Ishikawa (cell line): ENCODE data around the gene NEDD4L.

Experiments
- CEBPB ChIP-seq: IDR thresholded peaks from 2 replicates; pipeline ENCODE4 v1.6.1; 2012
- CREB1 ChIP-seq: IDR thresholded peaks from 2 replicates; pipeline ENCODE4 v1.6.1; 2012; ENCODE audit warnings: low read depth
- EGR1 ChIP-seq: IDR thresholded peaks from 2 replicates; pipeline ENCODE4 v1.6.1; 2012
- EP300 ChIP-seq: IDR thresholded peaks from 2 replicates; pipeline ENCODE4 v1.6.1; 2012; ENCODE audit warnings: borderline replicate concordance
- FOXM1 ChIP-seq: IDR thresholded peaks from 2 replicates; pipeline ENCODE4 v1.6.1; 2012; ENCODE audit warnings: low read depth, borderline replicate concordance
- TEAD4 ChIP-seq: IDR thresholded peaks from 2 replicates; pipeline ENCODE4 v1.6.1; 2012
- YY1 ChIP-seq: IDR thresholded peaks from 2 replicates; pipeline ENCODE4 v1.6.1; 2012; ENCODE audit warnings: low read depth
- TF ChIP-seq, protein P1 (sequence below): IDR thresholded peaks from 2 replicates; pipeline ENCODE4 v1.6.1; 2012; ENCODE audit warnings: low read depth, mild to moderate bottlenecking
- TF ChIP-seq, protein P2 (sequence below): IDR thresholded peaks from 2 replicates; pipeline ENCODE4 v1.6.1; 2012
- TF ChIP-seq, protein P3 (sequence below): IDR thresholded peaks from 2 replicates; pipeline ENCODE4 v1.6.1; 2012

DNA sequence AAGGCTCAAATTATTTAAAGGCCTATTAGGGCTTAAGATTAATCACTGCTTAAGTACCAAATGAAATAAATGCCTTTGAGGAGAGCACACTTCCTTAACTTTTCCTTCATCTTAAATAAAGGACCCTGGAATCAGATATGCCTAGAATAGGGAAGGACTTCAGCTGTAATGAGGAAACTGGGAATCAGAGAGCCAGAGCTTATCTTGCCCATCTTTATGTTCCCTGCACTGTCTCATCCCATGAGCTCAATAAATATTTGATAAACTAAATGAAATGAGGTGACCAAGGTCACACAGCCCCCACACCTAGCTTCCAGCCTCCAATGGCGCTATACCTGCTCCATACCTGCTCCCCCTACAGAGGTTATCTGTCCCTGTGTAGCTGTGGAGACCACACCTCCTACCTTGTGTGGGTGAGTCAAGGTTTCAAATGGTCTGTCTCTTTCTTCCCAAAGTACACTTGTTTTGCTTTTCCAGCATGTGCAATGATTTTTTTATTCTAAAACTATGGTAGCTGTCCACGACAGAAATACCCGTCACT, 23.4 kb upstream of the NEDD4L start:
- TF ChIP-seq EP300, result no peak
- TF ChIP-seq, protein P1, sequence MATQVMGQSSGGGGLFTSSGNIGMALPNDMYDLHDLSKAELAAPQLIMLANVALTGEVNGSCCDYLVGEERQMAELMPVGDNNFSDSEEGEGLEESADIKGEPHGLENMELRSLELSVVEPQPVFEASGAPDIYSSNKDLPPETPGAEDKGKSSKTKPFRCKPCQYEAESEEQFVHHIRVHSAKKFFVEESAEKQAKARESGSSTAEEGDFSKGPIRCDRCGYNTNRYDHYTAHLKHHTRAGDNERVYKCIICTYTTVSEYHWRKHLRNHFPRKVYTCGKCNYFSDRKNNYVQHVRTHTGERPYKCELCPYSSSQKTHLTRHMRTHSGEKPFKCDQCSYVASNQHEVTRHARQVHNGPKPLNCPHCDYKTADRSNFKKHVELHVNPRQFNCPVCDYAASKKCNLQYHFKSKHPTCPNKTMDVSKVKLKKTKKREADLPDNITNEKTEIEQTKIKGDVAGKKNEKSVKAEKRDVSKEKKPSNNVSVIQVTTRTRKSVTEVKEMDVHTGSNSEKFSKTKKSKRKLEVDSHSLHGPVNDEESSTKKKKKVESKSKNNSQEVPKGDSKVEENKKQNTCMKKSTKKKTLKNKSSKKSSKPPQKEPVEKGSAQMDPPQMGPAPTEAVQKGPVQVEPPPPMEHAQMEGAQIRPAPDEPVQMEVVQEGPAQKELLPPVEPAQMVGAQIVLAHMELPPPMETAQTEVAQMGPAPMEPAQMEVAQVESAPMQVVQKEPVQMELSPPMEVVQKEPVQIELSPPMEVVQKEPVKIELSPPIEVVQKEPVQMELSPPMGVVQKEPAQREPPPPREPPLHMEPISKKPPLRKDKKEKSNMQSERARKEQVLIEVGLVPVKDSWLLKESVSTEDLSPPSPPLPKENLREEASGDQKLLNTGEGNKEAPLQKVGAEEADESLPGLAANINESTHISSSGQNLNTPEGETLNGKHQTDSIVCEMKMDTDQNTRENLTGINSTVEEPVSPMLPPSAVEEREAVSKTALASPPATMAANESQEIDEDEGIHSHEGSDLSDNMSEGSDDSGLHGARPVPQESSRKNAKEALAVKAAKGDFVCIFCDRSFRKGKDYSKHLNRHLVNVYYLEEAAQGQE, result no peak
- no peak for TF ChIP-seq EGR1
- TF ChIP-seq, protein P2, sequence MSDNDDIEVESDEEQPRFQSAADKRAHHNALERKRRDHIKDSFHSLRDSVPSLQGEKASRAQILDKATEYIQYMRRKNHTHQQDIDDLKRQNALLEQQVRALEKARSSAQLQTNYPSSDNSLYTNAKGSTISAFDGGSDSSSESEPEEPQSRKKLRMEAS, result no peak
- no peak for TF ChIP-seq YY1
- TF ChIP-seq CREB1, result no peak
- TF ChIP-seq CEBPB, result no peak
- TF ChIP-seq TEAD4, result no peak
- no peak for TF ChIP-seq FOXM1
- TF ChIP-seq, protein P3, sequence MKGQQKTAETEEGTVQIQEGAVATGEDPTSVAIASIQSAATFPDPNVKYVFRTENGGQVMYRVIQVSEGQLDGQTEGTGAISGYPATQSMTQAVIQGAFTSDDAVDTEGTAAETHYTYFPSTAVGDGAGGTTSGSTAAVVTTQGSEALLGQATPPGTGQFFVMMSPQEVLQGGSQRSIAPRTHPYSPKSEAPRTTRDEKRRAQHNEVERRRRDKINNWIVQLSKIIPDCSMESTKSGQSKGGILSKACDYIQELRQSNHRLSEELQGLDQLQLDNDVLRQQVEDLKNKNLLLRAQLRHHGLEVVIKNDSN, result no peak
